CD14-positive monocyte (primary cell): Measurements from ENCODE around the gene NSMCE1. TPM values are rescaled to one million over a fixed set of nuclear protein-coding genes. Genes with fewer than 3 reads are reported as not detected.
A peak's percentile ranks its signal among the peaks of the same experiment; 100 is the strongest.

Source experiments
- DNase-seq, 3 donors: peaks; one replicate each; pipeline ENCODE4 v3.0.0-alpha.2; 2011 to 2022
- H2AFZ ChIP-seq: 2 replicates; pipeline ENCODE4 v1.6.0; 2012; ENCODE audit warnings: mild to moderate bottlenecking, low read depth, low read length, inconsistent platforms; ENCODE audit not compliant: insufficient read depth, poor library complexity, severe bottlenecking
- H3K27ac ChIP-seq, 2 donors: 1 replicate in 1 of 2; 2 replicates in 1 of 2; pipeline ENCODE4 v1.5.1; 2012 to 2013; ENCODE audit warnings: low read length in 2 of 2, control low read depth in 1 of 2, inconsistent platforms in 1 of 2, low read depth in 1 of 2, mild to moderate bottlenecking in 1 of 2
- H3K27me3 ChIP-seq, 2 donors: one replicate each; pipeline versions ENCODE4 v1.6.0 to v1.6.1; 2011 to 2013; ENCODE audit warnings: low read length in 2 of 2; ENCODE audit not compliant: control insufficient read depth in 2 of 2, insufficient read depth in 2 of 2
- H3K36me3 ChIP-seq, 2 donors: replicated peaks in 1 of 2; 1 replicate in 1 of 2; 2 replicates in 1 of 2; pipeline versions ENCODE4 v1.5.1 to v1.6.1; 2012 to 2013; ENCODE audit warnings: low read length in 2 of 2, control low read depth in 1 of 2, inconsistent platforms in 1 of 2, mild to moderate bottlenecking in 1 of 2; ENCODE audit not compliant: insufficient read depth in 2 of 2, control insufficient read depth in 1 of 2
- H3K4me1 ChIP-seq, 2 donors: 1 replicate in 1 of 2; 2 replicates in 1 of 2; pipeline versions ENCODE4 v1.5.1 to v1.6.1; 2012 to 2013; ENCODE audit warnings: low read length in 2 of 2, control low read depth in 1 of 2, inconsistent platforms in 1 of 2, mild to moderate bottlenecking in 1 of 2, moderate library complexity in 1 of 2; ENCODE audit not compliant: insufficient read depth in 2 of 2, control insufficient read depth in 1 of 2
- H3K4me2 ChIP-seq: replicated peaks from 2 replicates; pipeline ENCODE3; 2012; ENCODE audit warnings: low read length, moderate library complexity, mild to moderate bottlenecking; ENCODE audit not compliant: poor library complexity, severe bottlenecking; ENCODE audit errors: extremely low read depth
- H3K4me3 ChIP-seq, 3 experiments: fragments of 200-600 bp in 1 of 3; sonication (generic) in 1 of 3; replicated peaks in 1 of 3; 1 replicate in 2 of 3; 2 replicates in 1 of 3; pipeline ENCODE4 v1.5.1; 2011 to 2013; ENCODE audit warnings: low read length in 3 of 3, mild to moderate bottlenecking in 3 of 3, control low read depth in 2 of 3, low read depth in 2 of 3, inconsistent platforms in 1 of 3, moderate library complexity in 1 of 3
- H3K79me2 ChIP-seq: 2 replicates; pipeline ENCODE4 v1.6.0; 2012; ENCODE audit warnings: mild to moderate bottlenecking, control low read depth, inconsistent platforms, low read length, moderate library complexity; ENCODE audit not compliant: insufficient read depth
- H3K9ac ChIP-seq: 2 replicates; pipeline ENCODE4 v1.6.0; 2017; ENCODE audit warnings: low read length, mild to moderate bottlenecking; ENCODE audit not compliant: insufficient read depth, poor library complexity, severe bottlenecking
- H3K9me3 ChIP-seq, 2 donors: replicated peaks in 1 of 2; 1 replicate in 1 of 2; 2 replicates in 1 of 2; pipeline versions ENCODE4 v1.5.1 to v1.6.1; 2012 to 2013; ENCODE audit warnings: low read length in 2 of 2, control low read depth in 1 of 2; ENCODE audit not compliant: control insufficient read depth in 1 of 2, insufficient read depth in 1 of 2
- H4K20me1 ChIP-seq: 2 replicates; pipeline ENCODE4 v1.6.0; 2012; ENCODE audit warnings: mild to moderate bottlenecking, low read length, control low read depth, moderate library complexity; ENCODE audit not compliant: insufficient read depth
- H3K27ac Mint-ChIP-seq, 7 donors: one replicate each; pipeline ENCODE4 v1.8.0; 2020; ENCODE audit warnings: mild to moderate bottlenecking in 7 of 7, mixed read lengths in 7 of 7, moderate library complexity in 6 of 7, inconsistent platforms in 2 of 7
- H3K27me3 Mint-ChIP-seq, 3 donors: one replicate each; pipeline ENCODE4 v1.8.0; 2021 to 2022; ENCODE audit warnings: low read depth in 3 of 3, mild to moderate bottlenecking in 3 of 3, mixed read lengths in 3 of 3, moderate library complexity in 3 of 3, inconsistent platforms in 1 of 3
- H3K36me3 Mint-ChIP-seq, 2 donors: one replicate each; pipeline ENCODE4 v1.8.0; 2020; ENCODE audit warnings: mixed read lengths in 2 of 2, inconsistent platforms in 1 of 2, mild to moderate bottlenecking in 1 of 2
- H3K4me1 Mint-ChIP-seq: one replicate; pipeline ENCODE4 v1.8.0; 2020; ENCODE audit warnings: mild to moderate bottlenecking, mixed read lengths
- H3K4me3 Mint-ChIP-seq, 2 donors: one replicate each; pipeline ENCODE4 v1.8.0; 2020; ENCODE audit warnings: mild to moderate bottlenecking in 2 of 2, mixed read lengths in 2 of 2, moderate library complexity in 1 of 2
- H3K9me3 Mint-ChIP-seq, 7 donors: one replicate each; pipeline ENCODE4 v1.8.0; 2020 to 2022; ENCODE audit warnings: mixed read lengths in 7 of 7, mild to moderate bottlenecking in 6 of 7, moderate library complexity in 6 of 7, inconsistent platforms in 2 of 7
- CTCF ChIP-seq: fragments of 200-600 bp; IDR thresholded peaks from one replicate; pipeline ENCODE4 v1.8.0; 2022; ENCODE audit warnings: antibody characterized with exemption, mild to moderate bottlenecking
- WGBS: methylation state at CpG from one replicate; pipeline ENCODE4 v1.1.5; 2013; ENCODE audit warnings: missing lambda C conversion rate; ENCODE audit not compliant: insufficient coverage; 5-methylcytosine and 5-hydroxymethylcytosine counted together
- intact Hi-C, 2 donors: fragments of 100-400 bp; cut with micrococcal nuclease; formaldehyde crosslinking; loops; one replicate each; pipeline versions ENCODE4 v1.15.0 to v1.15.1; 2023
- polyA plus RNA-seq, 3 donors: library from polyadenylated mRNA; depleted of rRNA in 1 of 3; unstranded in 2 of 3; stranded (reverse) in 1 of 3; fragments of 300-500 nt in 2 of 3; fragments of >200 nt in 1 of 3; fragmentation: Illumina TruSeq in 2 of 3; gene quantifications; 1 replicate in 2 of 3; 2 replicates in 1 of 3; pipeline ENCODE4 v1.2.3, GENCODE V29; 2012 to 2021

NSMCE1 gene
- polyA plus RNA-seq, 3 donors, result 19.6 to 85.2 (median 82.6) TPM

- H2AFZ ChIP-seq, result no peak overlapping the region
- intact Hi-C loops, result no loop called here
Observed at GRCh38 chr16:27198451-27199234, 69.9 kb downstream of the NSMCE1 start.

GRCh38 chr16:27197004-27197403, 71.6 kb downstream of the NSMCE1 start:
- H3K4me3 Mint-ChIP-seq, result no peak overlapping the region
- H3K4me2 ChIP-seq, result no peak overlapping the region
- no peak for DNase-seq
- peaks cover 0 to 9% (median 4%) of the 10 kb centered on the region in 7 donors for H3K9me3 Mint-ChIP-seq
- H3K9me3 ChIP-seq, result no peaks in the 10 kb centered on the region
- H3K79me2 ChIP-seq, result no peaks in the 10 kb centered on the region
- intact Hi-C loops, result no loop called here
- H3K4me1 Mint-ChIP-seq, result peaks cover 21% of the 10 kb centered on the region
- no peak overlapping the region for H2AFZ ChIP-seq
- H4K20me1 ChIP-seq, result no peaks in the 10 kb centered on the region
- peak overlapping the region in 1 of 7 donors; percentile 40 for H3K27ac Mint-ChIP-seq
- no peak overlapping the region for H3K27ac ChIP-seq
- no peak for TF ChIP-seq CTCF
- no peak overlapping the region for H3K9ac ChIP-seq
- H3K27me3 Mint-ChIP-seq, result peaks cover 0 to 8% (median 5%) of the 10 kb centered on the region in 3 donors
- WGBS, result 90% methylated on average over 4 of the region's 4 CpGs
- no peak overlapping the region for H3K4me3 ChIP-seq
- no peaks in the 10 kb centered on the region for H3K36me3 ChIP-seq
- no peaks in the 10 kb centered on the region for H3K36me3 Mint-ChIP-seq
- peaks cover 14 to 18% of the 10 kb centered on the region in 2 donors for H3K4me1 ChIP-seq
- no peaks in the 10 kb centered on the region for H3K27me3 ChIP-seq

More at GRCh38 chr16:27198451-27199234, 69.9 kb downstream of the NSMCE1 start:
- 98% methylated on average over 9 of the region's 12 CpGs for WGBS
- H3K4me1 ChIP-seq, result peaks cover 20 to 25% of the 10 kb centered on the region in 2 donors
- no peaks in the 10 kb centered on the region for H3K36me3 ChIP-seq
- H3K9ac ChIP-seq, result no peak overlapping the region
- H3K27ac ChIP-seq, result peak overlapping the region in 1 of 2 donors; percentile 83
- Mint-ChIP-seq H3K4me3 (no peak overlapping the region), H3K27me3 (peaks cover 0 to 8% (median 4%) of the 10 kb centered on the region in 3 donors), H3K4me1 (peaks cover 26% of the 10 kb centered on the region), H3K9me3 (peaks cover 0 to 9% (median 4%) of the 10 kb centered on the region in 7 donors), H3K36me3 (no peaks in the 10 kb centered on the region), H3K27ac (peak overlapping the region in 1 of 7 donors; percentile 41)
- peak overlapping the region; percentile 56 for H3K4me2 ChIP-seq
- H4K20me1 ChIP-seq, result no peaks in the 10 kb centered on the region
- H3K79me2 ChIP-seq, result no peaks in the 10 kb centered on the region
- TF ChIP-seq CTCF, result no peak
- no peaks in the 10 kb centered on the region for H3K27me3 ChIP-seq
- no peaks in the 10 kb centered on the region for H3K9me3 ChIP-seq
- DNase-seq, result no peak
- no peak overlapping the region for H3K4me3 ChIP-seq
